Liver (tissue), 9 donors: Measurements from ENCODE around the gene MPZL2. TPM values are rescaled to one million over a fixed set of nuclear protein-coding genes. Genes with fewer than 3 reads are reported as not detected.

Experiments used
- DNase-seq: peaks from one replicate; pipeline ENCODE4 v3.0.0-alpha.2; 2017; ENCODE audit warnings: low spot score
- H3K27ac ChIP-seq, 2 donors: one replicate each; pipeline ENCODE4 v1.7.0; 2013; ENCODE audit warnings: inconsistent platforms in 2 of 2, low read length in 2 of 2, control low read depth in 1 of 2, low read depth in 1 of 2, mild to moderate bottlenecking in 1 of 2
- H3K27me3 ChIP-seq, 4 donors: one replicate each; pipeline versions ENCODE4 v1.6.1 to v1.7.0; 2013; ENCODE audit warnings: low read length in 3 of 4, inconsistent platforms in 1 of 4, mild to moderate bottlenecking in 1 of 4, moderate library complexity in 1 of 4; ENCODE audit not compliant: control insufficient read depth in 4 of 4, insufficient read depth in 4 of 4
- H3K36me3 ChIP-seq, 4 donors: one replicate each; pipeline versions ENCODE4 v1.6.1 to v1.7.0; 2013; ENCODE audit warnings: low read length in 3 of 4, mild to moderate bottlenecking in 3 of 4, low read depth in 1 of 4, moderate library complexity in 1 of 4; ENCODE audit not compliant: control insufficient read depth in 4 of 4, insufficient read depth in 3 of 4
- H3K4me1 ChIP-seq, 4 donors: one replicate each; pipeline versions ENCODE4 v1.6.1 to v1.7.0; 2013; ENCODE audit warnings: low read length in 3 of 4, mild to moderate bottlenecking in 3 of 4, moderate library complexity in 1 of 4; ENCODE audit not compliant: control insufficient read depth in 4 of 4, insufficient read depth in 4 of 4
- H3K4me3 ChIP-seq, 3 donors: one replicate each; pipeline versions ENCODE4 v1.6.1 to v1.7.0; 2013; ENCODE audit warnings: low read length in 3 of 3, control low read depth in 1 of 3, low read depth in 1 of 3, mild to moderate bottlenecking in 1 of 3
- H3K9ac ChIP-seq, 2 donors: one replicate each; pipeline ENCODE4 v1.7.0; 2013; ENCODE audit warnings: low read length in 2 of 2, mild to moderate bottlenecking in 2 of 2, moderate library complexity in 2 of 2, control low read depth in 1 of 2, low read depth in 1 of 2
- H3K9me3 ChIP-seq, 4 donors: one replicate each; pipeline versions ENCODE4 v1.6.1 to v1.7.0; 2013; ENCODE audit warnings: low read length in 3 of 4; ENCODE audit not compliant: control insufficient read depth in 4 of 4
- ATF3 ChIP-seq: IDR thresholded peaks from 2 replicates; pipeline ENCODE4 v1.6.1; 2016; ENCODE audit warnings: antibody characterized with exemption
- CTCF ChIP-seq: fragments of 150-350 bp; IDR thresholded peaks from 2 replicates; pipeline ENCODE4 v1.5.1; 2017; ENCODE audit warnings: improper control_type of control experiment, low read depth, low read length; ENCODE audit not compliant: missing input control
- EGR1 ChIP-seq, 2 donors: IDR thresholded peaks; 2 replicates each; pipeline ENCODE4 v1.6.1; 2016 to 2018; ENCODE audit warnings: antibody characterized with exemption in 2 of 2, low read depth in 2 of 2
- FOXA1 ChIP-seq: IDR thresholded peaks from 2 replicates; pipeline ENCODE4 v1.6.1; 2016; ENCODE audit warnings: antibody characterized with exemption
- FOXA2 ChIP-seq: IDR thresholded peaks from 2 replicates; pipeline ENCODE4 v1.6.1; 2016; ENCODE audit warnings: antibody characterized with exemption
- GABPA ChIP-seq, 2 donors: IDR thresholded peaks in 1 of 2; conservative IDR thresholded peaks in 1 of 2; 2 replicates each; pipeline ENCODE4 v1.6.1; 2016; ENCODE audit warnings: antibody characterized with exemption in 2 of 2, mild to moderate bottlenecking in 1 of 2, moderate library complexity in 1 of 2
- HNF4A ChIP-seq, 2 donors: conservative IDR thresholded peaks; 2 replicates each; pipeline ENCODE4 v1.6.1; 2016; ENCODE audit warnings: antibody characterized with exemption in 2 of 2, mild to moderate bottlenecking in 2 of 2
- HNF4G ChIP-seq: IDR thresholded peaks from 2 replicates; pipeline ENCODE4 v1.6.1; 2016; ENCODE audit warnings: antibody characterized with exemption
- JUND ChIP-seq, 2 donors: IDR thresholded peaks; 2 replicates each; pipeline ENCODE4 v1.6.1; 2016; ENCODE audit warnings: antibody characterized with exemption in 2 of 2
- MAX ChIP-seq: IDR thresholded peaks from 2 replicates; pipeline ENCODE4 v1.6.1; 2016; ENCODE audit warnings: antibody characterized with exemption
- NR2F2 ChIP-seq: IDR thresholded peaks from 2 replicates; pipeline ENCODE4 v1.6.1; 2016; ENCODE audit warnings: antibody characterized with exemption
- RAD21 ChIP-seq, 2 donors: IDR thresholded peaks; 2 replicates each; pipeline ENCODE4 v1.6.1; 2016; ENCODE audit warnings: antibody characterized with exemption in 2 of 2, mild to moderate bottlenecking in 2 of 2
- REST ChIP-seq: IDR thresholded peaks from 2 replicates; pipeline ENCODE4 v1.6.1; 2016; ENCODE audit warnings: antibody characterized with exemption, mild to moderate bottlenecking
- RXRA ChIP-seq, 2 donors: IDR thresholded peaks; 2 replicates each; pipeline ENCODE4 v1.6.1; 2017 to 2018; ENCODE audit warnings: antibody characterized with exemption in 2 of 2, mild to moderate bottlenecking in 1 of 2
- SP1 ChIP-seq: IDR thresholded peaks from 2 replicates; pipeline ENCODE4 v1.6.1; 2018; ENCODE audit warnings: antibody characterized with exemption, mild to moderate bottlenecking
- TAF1 ChIP-seq: conservative IDR thresholded peaks from 2 replicates; pipeline ENCODE4 v1.6.1; 2016; ENCODE audit warnings: antibody characterized with exemption, mild to moderate bottlenecking
- YY1 ChIP-seq: IDR thresholded peaks from 2 replicates; pipeline ENCODE4 v1.6.1; 2016; ENCODE audit warnings: antibody characterized with exemption, mild to moderate bottlenecking
- ZBTB33 ChIP-seq: IDR thresholded peaks from 2 replicates; pipeline ENCODE4 v1.6.1; 2016; ENCODE audit warnings: antibody characterized with exemption
- WGBS: extraction: QIAGEN DNeasy Blood & Tissue Kit; methylation state at CpG from one replicate; pipeline ENCODE4 v1.1.7; 2013; 5-methylcytosine and 5-hydroxymethylcytosine counted together
- polyA plus RNA-seq, 2 donors: library from polyadenylated mRNA; stranded (reverse) in 1 of 2; unstranded in 1 of 2; fragments of 200-250 nt in 1 of 2; fragments of >200 nt in 1 of 2; fragmentation: Nextera tagmentation in 1 of 2; extraction: Ambion mirVana in 1 of 2; gene quantifications; one replicate each; pipeline versions ENCODE4 v1.2.1 to v1.2.3, GENCODE V29; 2013 to 2015
- total RNA-seq, 2 donors: library from RNA; depleted of rRNA; stranded (reverse); fragments of >200 nt; gene quantifications; one replicate each; pipeline ENCODE4 v1.2.3, GENCODE V29; 2014
- donor health status: healthy.
- donor health status: healthy.
- donor health status: healthy.
- donor health status: healthy.
- donor health status: healthy.

The MPZL2 gene
- total and polyA plus RNA-seq, 4 donors, result 8.4 to 17.2 (median 11.9) TPM

GRCh38 chr11:118281284-118281683 is 17.2 kb upstream of the MPZL2 start:
- no peak for DNase-seq
- no peak overlapping the region for H3K4me3 ChIP-seq
- no peaks in the 10 kb centered on the region for H3K27me3 ChIP-seq
- H3K9ac ChIP-seq, result no peak overlapping the region
- H3K9me3 ChIP-seq, result no peaks in the 10 kb centered on the region
- WGBS, result 90% methylated on average over 1 of the region's 1 CpG
- no peaks in the 10 kb centered on the region for H3K36me3 ChIP-seq
- no peaks in the 10 kb centered on the region for H3K4me1 ChIP-seq
- no peak overlapping the region for H3K27ac ChIP-seq
- TF ChIP-seq EGR1 (IDR thresholded peaks at IDR 0.05; ENCODE audit: low read depth in 2 of 2), result no peak
- no peak for TF ChIP-seq FOXA1
- no peak for TF ChIP-seq ZBTB33
- TF ChIP-seq MAX, result no peak
- no peak for TF ChIP-seq NR2F2
- TF ChIP-seq CTCF, result no peak
- TF ChIP-seq RAD21 (IDR thresholded peaks at IDR 0.05), result no peak
- no peak for TF ChIP-seq ATF3
- no peak for TF ChIP-seq GABPA (IDR thresholded peaks at IDR 0.05 in 1 of 2, conservative IDR thresholded peaks at IDR 0.05 in 1 of 2)
- TF ChIP-seq FOXA2, result no peak

- Histone ChIP-seq H3K27ac (no peak overlapping the region), H3K9ac (no peak overlapping the region), H3K4me3 (no peak overlapping the region), H3K36me3 (no peaks in the 10 kb centered on the region), H3K9me3 (no peaks in the 10 kb centered on the region), H3K4me1 (no peaks in the 10 kb centered on the region), H3K27me3 (no peaks in the 10 kb centered on the region)
- WGBS, result 97% methylated on average over 1 of the region's 1 CpG
- no peak for DNase-seq
- no peak for TF ChIP-seq MAX
- TF ChIP-seq HNF4A (conservative IDR thresholded peaks at IDR 0.05), result no peak
- no peak for TF ChIP-seq JUND (IDR thresholded peaks at IDR 0.05)
- TF ChIP-seq ZBTB33, result no peak
- no peak for TF ChIP-seq CTCF
- no peak for TF ChIP-seq YY1
- TF ChIP-seq REST, result no peak
- TF ChIP-seq FOXA2, result no peak
- no peak for TF ChIP-seq RXRA (IDR thresholded peaks at IDR 0.05)
- TF ChIP-seq GABPA (IDR thresholded peaks at IDR 0.05 in 1 of 2, conservative IDR thresholded peaks at IDR 0.05 in 1 of 2), result no peak
- TF ChIP-seq RAD21 (IDR thresholded peaks at IDR 0.05), result no peak
- no peak for TF ChIP-seq HNF4G
- TF ChIP-seq ATF3, result no peak
- no peak for TF ChIP-seq EGR1 (IDR thresholded peaks at IDR 0.05; ENCODE audit: low read depth in 2 of 2)
- no peak for TF ChIP-seq SP1
- no peak for TF ChIP-seq TAF1
- TF ChIP-seq FOXA1, result no peak
- no peak for TF ChIP-seq NR2F2
Observed at GRCh38 chr11:118277312-118277711, 13.2 kb upstream of the MPZL2 start.
